GM21367 (cell line): Measurements from ENCODE around the gene DENND1C.
A peak's percentile ranks its signal among the peaks of the same experiment; 100 is the strongest.

ENCODE experiments used
- ATAC-seq: cut with Tn5 transposase; IDR thresholded peaks from one replicate; pipeline ENCODE4 v1.9.1; 2021; ENCODE audit not compliant: unreplicated experiment

DENND1C gene

DNA sequence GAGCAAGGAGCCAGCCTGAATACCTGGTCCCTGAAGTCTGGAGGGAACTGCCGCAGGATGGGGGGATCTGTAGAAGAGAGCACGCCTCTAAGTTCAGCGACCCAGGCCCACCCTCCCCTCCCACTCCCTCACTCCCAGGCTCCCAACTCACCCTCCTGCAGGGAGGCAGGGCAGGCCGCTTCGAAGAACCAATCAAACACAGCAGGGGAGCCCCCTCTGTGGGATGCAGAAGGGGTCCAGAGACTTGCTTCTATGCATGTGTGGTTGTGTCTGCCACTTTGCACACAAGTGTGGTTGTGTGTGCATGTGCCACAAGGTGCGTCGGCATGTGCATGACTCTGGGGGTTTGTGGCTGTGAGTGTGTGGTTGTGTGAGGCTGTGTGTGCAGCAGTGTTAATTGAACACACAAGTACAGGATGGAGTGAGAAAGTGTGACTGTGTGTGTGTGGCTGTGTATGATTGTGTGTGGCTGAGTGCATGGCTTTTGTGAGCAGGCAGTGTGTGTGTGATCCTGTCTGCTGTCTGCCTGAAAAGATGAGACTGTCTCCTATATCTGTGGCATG is 1.7 kb downstream of the DENND1C start:
- no peak for ATAC-seq

DNA sequence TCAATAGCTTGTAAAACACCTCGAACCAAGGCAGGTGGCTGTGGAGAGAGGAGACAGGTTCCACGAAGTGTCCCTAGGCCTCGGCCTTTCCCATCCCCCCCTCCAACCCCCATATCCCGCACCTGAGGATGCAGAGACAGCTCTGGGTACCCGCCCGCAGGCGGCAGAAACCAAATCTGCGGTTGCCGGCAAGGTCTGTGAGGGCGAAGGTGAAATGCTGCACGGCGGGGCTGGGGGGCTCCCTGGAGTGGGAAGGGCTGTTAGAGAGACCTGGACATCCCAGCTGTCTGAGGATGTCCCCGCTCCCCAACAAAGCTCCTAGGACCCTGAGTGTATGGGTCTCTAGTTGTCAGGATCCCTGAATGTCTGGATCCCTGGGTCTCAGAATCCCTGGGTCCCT is 2.8 kb downstream of the DENND1C start:
- no peak for ATAC-seq

DNA sequence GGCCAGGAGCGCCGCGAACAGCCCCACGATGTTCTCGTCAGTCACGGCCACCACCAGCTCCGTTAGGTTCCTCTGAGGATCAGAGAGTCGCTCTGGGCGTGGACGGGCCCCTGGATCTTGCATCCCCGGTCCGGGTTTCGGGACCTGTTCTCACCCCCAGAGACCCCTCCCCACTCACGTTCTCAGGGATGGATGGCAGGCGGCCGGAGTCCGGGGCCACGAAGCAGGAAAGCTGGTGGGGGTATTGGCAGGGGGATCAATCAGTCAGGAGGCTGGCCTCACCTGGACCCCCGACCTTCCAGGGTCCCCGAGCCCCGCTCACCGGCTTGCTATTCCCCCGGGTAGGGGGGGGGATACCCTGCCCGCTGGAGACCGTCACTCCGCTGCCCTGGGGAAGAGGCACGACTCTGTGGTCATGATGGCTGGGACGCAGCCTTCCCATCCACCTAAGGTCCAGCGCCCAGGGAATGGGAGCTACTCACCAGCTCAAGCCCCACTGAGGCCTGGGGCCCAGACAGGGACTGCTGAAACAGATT is 4.6 kb downstream of the DENND1C start:
- ATAC-seq, result no peak

DNA sequence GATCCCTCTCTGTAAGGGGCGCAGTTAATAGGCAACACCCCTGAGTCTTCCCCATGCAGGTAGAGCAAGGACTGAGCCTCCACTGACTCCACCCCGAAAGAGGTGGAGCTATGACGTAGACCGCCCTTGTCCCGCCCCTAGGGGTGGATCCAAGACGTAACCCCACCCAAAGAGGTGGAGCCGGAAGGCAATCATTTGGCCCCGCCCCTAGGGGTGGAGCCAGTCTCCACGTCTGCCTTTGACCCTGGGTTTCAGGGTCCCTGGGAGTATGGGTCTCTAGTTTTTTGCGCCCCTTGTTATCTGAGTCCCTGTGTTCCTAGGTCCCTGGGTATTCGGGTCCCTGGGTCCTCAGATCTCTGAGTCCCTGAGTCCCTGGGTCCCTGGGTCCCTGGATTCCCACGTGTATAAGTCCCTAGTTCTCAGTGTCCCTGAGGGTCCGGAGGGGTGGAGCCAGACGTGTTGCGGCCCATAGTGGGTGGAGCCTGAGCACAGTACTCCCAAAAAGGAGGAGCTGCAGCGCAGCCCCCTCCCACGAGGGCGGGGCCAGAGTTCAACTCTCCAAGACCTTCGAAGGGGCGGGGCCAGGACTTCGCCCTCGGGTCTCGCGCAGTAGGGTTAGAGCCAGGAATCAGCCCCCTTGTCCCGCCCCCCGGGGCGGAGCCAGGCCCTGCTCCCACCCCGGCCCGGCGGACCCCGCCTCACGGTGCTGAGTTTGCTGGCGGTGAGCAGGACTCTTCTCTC is 5.3 kb downstream of the DENND1C start:
- no peak for ATAC-seq

DNA sequence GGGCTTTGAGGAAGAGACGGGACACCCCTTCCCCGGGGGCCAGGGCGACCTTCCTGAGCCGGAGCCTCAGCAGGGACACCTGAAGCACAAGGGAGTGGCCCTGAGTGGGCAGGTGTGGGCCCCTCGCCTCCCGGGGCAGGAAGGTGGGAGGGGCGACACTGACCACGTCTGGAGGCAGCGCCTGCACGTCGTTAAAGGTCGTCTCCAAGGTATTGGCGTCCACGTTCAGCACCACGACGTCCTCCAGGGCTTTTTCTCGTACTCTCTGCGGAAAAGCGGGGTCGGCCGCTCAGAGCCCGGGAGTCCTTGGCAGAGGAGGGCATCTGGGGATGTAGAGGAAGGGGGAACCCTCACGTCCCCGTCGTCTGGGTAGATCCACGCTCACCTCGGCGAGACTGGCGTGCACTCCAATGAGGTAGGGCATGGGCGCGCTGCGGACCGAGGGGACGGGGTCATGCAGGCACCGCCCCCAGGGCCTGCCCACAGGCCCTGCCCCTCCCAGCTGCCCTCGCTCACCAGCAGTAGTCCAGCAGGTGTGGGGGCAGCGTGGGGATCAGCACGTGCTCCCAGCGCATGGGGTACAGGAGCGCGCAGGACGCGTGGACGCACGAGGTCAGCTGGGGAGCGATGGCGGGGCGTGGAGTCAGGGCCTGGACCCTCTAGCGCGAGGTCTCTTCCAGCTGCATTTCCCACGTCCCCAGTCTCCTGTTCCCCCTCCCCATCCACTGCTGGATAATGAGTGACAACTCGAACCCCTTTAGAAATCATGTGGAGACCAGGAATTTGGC is 6.1 kb downstream of the DENND1C start:
- ATAC-seq, result no peak

DNA sequence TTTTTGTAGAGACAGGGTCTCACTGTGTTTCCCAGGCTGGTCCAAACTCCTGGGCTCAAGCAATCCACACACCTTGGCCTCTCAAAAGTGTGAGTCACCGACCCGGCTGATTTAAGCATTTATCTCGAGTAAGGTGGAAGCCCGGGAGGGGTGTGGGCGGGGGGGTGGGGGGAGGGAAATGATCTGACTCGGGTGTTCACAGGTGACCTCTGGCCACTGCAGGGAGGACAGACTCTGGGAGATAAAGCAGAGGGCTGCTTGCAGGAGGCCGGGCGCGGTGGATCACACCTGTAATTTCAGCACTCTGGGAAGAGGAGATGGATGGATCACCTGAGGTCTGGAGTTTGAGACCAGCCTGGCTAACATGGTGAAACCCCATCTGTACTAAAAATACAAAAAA is 7.9 kb downstream of the DENND1C start:
- ATAC-seq, result no peak

DNA sequence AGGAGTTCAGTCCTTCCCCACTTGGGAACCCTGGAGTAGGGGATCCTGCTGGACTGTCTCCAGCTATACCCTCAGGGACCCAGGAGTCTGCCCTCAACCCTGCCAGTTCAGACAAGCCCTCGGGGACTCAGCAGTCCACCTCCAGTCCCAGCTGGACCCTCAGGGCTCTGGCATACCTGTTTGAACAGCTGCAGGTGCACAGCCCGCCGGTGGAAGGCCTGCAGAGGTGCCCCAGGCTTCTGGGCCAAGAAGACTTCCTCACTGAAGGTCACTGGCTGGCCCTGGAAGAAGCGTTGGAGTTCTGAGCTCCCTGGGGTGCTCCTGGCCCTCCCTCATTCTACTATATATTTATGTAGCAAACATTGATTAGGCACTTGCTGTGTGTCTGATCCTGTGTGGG is 8.9 kb downstream of the DENND1C start:
- ATAC-seq, result no peak

DNA sequence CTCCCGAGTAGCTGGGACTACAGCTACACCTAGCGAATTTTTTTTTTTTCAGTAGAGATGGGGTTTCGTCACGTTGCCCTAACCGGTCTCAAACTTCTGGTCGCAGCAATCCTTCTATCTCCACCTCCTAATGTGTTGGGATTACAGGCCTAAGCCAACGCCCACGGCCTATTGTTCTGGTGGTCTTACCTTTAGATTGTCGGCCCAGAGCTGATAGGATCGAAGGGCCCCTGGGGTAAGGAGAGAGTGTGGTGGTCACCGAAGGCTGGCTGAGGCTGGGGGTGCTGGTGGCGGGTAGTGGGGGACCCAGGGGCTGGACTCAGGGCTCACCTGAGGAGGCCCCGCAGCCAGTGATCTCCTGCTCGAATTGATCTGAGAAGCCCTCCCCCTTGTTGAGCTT is 10.5 kb downstream of the DENND1C start:
- ATAC-seq, result no peak

DNA sequence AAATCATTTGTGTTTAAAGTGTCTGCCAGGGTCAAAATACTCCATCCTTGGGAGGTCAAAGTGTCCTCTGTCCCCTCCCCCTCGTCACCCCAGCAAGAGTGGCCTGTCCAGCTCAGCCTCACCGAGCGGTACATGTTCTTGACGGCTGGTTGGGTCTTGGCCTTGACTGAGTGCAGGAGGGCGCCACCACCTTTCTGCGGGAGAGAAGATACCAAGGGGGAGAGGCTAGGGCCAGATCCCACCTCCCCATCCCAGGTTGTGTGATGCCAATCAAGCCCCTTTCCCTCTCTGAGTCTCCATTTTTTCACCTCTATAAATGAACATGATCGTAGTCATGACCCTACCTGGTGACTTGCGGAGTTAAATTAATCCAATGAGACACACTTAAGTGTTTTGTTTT is 11.4 kb downstream of the DENND1C start:
- no peak for ATAC-seq

DNA sequence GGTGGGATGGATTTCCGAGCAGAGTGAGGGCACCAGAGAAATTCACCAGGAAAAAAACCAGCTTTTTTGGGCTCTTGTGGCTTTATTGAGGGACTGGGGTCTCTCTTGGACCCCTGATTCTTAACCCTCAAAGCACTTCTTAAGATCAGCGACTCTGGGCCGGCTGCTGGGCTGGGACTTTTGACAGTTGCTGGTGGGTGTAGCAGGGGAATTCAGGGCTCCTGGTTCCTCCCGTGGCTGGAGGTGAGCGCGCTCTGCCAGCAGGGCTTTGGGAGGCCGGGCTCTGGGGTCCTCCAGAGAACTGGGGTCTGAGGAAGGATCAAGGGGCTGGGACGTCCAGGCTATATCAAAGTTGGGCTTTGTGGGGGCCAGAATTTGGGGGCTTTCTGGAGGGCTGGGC is 14.2 kb downstream of the DENND1C start:
- no peak for ATAC-seq

DNA sequence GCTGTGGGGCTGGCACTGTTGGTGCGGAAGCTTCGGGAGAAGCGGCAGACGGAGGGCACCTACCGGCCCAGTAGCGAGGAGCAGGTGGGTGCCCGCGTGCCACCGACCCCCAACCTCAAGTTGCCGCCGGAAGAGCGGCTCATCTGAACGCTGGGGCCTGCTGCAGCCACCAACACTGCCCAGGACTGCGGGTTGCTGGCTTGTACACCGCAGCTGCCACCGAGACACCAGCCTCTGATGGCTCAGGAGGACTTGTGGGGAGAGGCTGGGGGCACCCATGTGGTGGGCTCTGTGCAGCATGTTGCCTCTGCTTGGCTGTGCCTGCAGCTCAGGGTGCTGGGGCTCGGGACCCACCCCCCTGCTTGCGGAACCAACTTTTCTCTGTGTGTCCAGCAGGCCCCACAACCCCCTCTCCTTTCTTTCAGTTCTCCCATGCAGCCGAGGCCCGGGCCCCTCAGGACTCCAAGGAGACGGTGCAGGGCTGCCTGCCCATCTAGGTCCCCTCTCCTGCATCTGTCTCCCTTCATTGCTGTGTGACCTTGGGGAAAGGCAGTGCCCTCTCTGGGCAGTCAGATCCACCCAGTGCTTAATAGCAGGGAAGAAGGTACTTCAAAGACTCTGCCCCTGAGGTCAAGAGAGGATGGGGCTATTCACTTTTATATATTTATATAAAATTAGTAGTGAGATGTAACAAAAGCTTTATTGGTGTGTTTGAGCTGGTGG is 14.9 kb downstream of the DENND1C start:
- no peak for ATAC-seq

DNA sequence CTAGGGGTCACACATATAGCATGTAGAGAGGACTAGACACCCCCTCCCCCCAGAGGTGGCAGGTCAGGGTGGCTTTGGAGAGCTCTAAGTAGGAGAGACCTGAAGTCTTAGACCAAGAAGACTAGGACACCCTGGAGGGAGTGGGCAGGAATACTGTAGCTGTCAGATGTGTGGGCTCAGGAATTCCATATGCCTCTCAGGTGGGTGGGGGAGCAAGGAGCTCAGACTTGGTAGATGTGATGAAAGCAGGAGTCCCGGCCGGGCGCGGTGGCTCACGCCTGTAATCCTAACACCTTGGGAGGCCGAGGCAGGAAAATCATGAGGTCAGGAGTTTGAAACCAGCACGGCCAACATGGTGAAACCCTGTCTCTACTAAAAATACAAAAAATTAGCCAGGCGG is 15.9 kb downstream of the DENND1C start:
- ATAC-seq, result no peak

DNA sequence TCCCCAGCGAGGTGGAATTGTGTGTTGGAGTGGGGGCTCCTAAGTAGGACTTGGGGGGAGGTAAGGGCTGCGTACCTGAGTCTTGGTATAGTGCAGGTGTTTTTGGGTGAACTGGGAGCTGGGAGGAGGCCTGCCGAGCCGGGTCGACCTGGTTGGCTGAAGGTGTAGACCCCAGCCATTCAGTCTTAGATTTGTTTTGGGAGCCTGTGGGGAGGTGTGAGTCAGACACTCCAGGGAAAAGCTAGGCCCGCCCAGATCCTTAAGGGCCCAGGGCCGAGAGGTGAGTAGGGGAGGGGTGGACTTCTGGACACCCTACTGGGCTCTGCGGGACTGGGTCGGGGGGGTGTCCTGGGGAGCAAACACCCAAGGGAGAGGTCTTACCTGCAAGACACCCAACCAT is 16.6 kb downstream of the DENND1C start:
- ATAC-seq, result no peak

DNA sequence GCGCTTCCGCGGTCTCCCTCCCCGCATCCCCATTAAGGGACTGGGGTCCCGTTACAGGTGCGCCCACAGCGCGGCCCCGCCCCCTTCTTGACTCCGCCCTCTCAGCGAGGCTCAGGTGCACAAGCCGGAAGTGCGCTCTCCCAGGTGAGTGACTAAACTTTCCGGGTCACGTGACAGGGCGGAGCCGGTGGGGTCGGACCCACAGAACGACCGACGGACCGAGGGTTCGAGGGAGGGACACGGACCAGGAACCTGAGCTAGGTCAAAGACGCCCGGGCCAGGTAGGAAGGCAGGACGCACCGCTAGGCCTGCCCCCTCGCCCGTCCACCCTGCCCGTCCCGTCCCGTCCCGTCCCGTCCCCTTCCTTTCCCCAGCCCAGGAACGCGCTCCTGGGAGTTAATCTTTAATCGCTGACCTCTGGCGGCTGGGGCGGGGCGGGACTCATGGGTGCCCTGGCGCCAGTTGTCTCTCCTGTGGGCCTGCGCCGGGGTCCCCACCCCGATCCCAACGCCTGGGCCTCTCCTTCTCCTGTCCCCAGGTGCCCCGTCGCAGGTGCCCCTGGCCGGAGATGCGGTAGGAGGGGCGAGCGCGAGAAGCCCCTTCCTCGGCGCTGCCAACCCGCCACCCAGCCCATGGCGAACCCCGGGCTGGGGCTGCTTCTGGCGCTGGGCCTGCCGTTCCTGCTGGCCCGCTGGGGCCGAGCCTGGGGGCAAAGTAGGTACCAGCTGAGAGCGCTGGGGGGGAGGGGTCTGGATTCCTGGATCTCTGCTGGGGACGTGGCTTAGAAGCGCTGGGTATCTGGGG is 17.3 kb downstream of the DENND1C start, which contains the start of gene CRB3:
CRB3 (plus strand) TSS at position 202 of the 804 bp plus-strand sequence; CDS start at position 633, 431 bp downstream.
- ATAC-seq, result no peak

DNA sequence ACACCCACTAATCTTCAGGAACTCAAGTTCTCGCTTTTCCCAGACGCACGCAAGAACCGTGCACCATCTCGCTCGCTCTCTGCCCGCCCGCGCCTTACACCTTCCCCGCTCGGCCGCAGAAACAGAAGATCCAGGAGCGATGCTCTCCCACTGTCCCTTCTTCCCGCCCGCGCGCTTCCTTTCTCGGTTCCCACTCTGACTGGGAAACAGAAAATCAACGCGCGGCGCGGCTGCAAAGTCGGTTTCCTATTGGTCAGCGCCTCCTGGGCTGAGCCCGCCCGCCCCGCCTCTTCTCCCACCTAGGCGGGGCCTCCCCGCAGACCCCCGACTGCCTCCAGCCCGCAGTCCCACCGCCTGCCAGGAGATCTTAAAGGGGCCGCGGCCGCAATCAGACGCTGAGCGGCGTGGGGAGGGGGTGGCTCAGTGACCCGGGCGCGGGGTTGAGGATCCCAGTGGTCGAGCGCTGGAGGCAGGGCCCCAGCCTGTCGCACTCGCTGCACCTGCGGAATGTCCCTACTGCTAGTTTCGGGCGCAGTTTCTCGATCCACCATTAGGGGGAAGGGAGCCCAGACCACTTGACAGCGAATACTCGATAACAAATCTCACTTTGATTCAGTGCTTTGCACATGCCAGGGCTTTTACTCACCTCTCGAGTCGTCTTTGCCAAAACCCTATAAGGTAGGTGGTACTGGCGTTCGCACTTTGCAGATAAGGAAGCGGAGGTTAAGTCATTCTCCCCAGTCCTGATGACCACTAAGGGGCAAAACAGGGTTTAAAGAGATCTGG is 21.3 kb downstream of the DENND1C start:
- ATAC-seq, result peak; percentile 53

DNA sequence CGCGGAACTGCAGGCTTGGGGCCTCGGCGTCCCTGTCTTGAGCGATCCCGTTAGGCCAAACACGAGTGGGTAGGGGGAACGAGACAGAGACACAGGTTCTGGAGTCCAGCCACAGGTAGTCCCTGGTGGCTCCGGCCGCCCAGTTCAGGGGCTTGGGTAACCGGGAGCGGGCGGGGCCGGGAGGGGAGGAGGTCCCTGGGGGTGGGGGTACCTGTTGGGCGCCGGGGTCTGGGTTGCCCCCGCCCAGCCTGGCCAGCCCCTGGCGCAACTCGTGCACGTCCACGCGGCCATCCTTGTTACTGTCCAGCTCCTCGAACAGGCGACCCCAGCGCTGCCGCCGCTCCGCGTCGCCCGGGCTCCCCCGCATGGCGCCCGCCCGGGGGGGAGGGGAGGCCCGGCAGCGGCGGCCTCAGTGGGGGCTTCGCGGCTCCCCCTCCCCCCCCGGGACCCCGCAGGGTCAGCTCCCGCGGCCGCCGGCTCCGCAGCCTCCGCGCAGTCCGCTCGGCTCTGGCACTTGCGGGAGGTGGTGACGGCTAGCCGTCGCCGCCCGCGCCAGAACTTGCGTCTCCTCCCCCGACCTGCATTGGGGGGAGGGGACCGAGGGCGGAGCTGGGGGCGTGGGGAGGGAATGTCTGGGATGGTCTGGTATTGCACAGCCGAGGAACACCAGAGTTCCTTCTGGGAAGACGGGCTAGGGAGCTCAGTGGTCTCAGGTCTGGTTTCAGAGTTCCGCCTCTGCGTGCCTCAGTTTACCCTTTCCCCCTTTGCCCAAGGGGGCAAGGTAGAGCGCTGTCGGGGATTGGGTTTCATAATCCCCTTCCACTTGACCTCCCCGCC is 22.1 kb downstream of the DENND1C start, which contains the start of gene SLC25A23:
SLC25A23 (minus strand) TSS at position 531 of the 837 bp plus-strand sequence; CDS start at position 367, 164 bp downstream.
- ATAC-seq, result peak; percentile 22

DNA sequence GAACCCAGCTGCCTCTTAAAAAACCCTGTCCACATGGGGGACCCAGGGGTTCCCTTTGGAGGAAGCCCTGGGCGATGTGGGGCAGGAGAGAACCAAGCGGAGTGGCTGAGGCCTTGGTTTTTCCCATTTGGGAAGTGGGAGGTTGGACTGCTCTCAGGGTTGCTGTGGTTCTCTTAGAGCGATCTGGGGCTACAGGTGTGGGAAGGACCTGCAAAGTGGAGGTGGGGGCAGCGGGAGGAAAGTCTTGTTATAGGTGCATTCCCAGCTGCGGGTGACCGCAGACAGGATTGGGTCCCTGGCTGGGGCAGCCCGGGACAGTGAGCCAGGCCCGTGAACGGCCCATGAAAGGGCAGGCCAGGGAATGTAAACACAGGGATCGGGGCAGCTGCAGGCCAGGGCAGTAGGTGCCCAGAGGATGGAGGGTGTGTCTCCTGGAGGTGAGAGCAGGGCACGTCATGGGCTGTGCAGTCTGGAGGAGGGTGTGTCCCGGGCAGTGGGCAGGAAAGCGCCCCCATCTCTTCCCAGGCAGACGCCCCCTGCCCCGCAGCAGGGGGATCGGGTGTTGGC is 22.8 kb downstream of the DENND1C start:
- no peak for ATAC-seq
